ENCODE measurements around the gene MELTF.

Gene MELTF

DNA sequence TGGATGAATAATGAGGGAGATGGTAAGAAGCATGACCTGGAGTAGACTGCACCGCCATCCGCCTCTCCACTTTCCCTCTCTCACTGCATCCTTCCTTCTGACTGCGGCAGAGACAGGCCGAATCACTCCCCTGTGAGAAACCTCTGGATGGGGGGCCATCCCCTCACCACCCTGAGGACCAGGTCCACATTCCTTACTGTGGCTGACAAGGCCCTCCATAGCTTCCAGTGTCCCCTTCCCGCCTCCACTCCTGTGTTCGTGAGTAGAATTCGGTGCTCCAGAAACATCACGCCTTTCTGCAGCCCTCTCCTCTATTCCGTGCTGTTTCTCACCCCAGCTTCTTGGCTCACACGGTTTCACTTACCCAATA, 63.8 kb downstream of the MELTF start:
- no peak for ATAC-seq
- TF ChIP-seq BACH2 (CRISPR knock-in tag; IDR thresholded peaks at IDR 0.05; ENCODE audit: borderline replicate concordance) (no peak), ESRRG (CRISPR knock-in tag; IDR thresholded peaks at IDR 0.05) (no peak), ZNF565 (CRISPR knock-in tag; conservative IDR thresholded peaks at IDR 0.05; ENCODE audit: low read depth) (no peak), TOX (CRISPR knock-in tag; IDR thresholded peaks at IDR 0.05; ENCODE audit: borderline replicate concordance) (no peak), OSR1 (CRISPR knock-in tag; IDR thresholded peaks at IDR 0.05) (no peak), PPARA (CRISPR knock-in tag; IDR thresholded peaks at IDR 0.05; ENCODE audit: borderline replicate concordance) (no peak), GLIS3 (CRISPR knock-in tag; IDR thresholded peaks at IDR 0.05) (no peak), ZC3H10 (CRISPR knock-in tag; IDR thresholded peaks at IDR 0.05) (no peak), SNAI2 (CRISPR knock-in tag; IDR thresholded peaks at IDR 0.05) (no peak), RARB (CRISPR knock-in tag; IDR thresholded peaks at IDR 0.05) (no peak), ZNF70 (CRISPR knock-in tag; IDR thresholded peaks at IDR 0.05) (no peak), CSDC2 (CRISPR knock-in tag; IDR thresholded peaks at IDR 0.05) (no peak), ZFP30 (CRISPR knock-in tag; IDR thresholded peaks at IDR 0.05) (no peak), ISL1 (CRISPR knock-in tag; IDR thresholded peaks at IDR 0.05) (no peak)
- TF ChIP-seq, protein P1, sequence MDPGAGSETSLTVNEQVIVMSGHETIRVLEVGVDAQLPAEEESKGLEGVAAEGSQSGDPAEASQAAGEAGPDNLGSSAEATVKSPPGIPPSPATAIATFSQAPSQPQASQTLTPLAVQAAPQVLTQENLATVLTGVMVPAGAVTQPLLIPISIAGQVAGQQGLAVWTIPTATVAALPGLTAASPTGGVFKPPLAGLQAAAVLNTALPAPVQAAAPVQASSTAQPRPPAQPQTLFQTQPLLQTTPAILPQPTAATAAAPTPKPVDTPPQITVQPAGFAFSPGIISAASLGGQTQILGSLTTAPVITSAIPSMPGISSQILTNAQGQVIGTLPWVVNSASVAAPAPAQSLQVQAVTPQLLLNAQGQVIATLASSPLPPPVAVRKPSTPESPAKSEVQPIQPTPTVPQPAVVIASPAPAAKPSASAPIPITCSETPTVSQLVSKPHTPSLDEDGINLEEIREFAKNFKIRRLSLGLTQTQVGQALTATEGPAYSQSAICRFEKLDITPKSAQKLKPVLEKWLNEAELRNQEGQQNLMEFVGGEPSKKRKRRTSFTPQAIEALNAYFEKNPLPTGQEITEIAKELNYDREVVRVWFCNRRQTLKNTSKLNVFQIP (CRISPR knock-in tag; IDR thresholded peaks at IDR 0.05; ENCODE audit: borderline replicate concordance, low read depth) = no peak
- TF ChIP-seq, protein P2, sequence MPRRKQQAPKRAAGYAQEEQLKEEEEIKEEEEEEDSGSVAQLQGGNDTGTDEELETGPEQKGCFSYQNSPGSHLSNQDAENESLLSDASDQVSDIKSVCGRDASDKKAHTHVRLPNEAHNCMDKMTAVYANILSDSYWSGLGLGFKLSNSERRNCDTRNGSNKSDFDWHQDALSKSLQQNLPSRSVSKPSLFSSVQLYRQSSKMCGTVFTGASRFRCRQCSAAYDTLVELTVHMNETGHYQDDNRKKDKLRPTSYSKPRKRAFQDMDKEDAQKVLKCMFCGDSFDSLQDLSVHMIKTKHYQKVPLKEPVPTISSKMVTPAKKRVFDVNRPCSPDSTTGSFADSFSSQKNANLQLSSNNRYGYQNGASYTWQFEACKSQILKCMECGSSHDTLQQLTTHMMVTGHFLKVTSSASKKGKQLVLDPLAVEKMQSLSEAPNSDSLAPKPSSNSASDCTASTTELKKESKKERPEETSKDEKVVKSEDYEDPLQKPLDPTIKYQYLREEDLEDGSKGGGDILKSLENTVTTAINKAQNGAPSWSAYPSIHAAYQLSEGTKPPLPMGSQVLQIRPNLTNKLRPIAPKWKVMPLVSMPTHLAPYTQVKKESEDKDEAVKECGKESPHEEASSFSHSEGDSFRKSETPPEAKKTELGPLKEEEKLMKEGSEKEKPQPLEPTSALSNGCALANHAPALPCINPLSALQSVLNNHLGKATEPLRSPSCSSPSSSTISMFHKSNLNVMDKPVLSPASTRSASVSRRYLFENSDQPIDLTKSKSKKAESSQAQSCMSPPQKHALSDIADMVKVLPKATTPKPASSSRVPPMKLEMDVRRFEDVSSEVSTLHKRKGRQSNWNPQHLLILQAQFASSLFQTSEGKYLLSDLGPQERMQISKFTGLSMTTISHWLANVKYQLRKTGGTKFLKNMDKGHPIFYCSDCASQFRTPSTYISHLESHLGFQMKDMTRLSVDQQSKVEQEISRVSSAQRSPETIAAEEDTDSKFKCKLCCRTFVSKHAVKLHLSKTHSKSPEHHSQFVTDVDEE (CRISPR knock-in tag; IDR thresholded peaks at IDR 0.05) = no peak
- TF ChIP-seq, protein P3, sequence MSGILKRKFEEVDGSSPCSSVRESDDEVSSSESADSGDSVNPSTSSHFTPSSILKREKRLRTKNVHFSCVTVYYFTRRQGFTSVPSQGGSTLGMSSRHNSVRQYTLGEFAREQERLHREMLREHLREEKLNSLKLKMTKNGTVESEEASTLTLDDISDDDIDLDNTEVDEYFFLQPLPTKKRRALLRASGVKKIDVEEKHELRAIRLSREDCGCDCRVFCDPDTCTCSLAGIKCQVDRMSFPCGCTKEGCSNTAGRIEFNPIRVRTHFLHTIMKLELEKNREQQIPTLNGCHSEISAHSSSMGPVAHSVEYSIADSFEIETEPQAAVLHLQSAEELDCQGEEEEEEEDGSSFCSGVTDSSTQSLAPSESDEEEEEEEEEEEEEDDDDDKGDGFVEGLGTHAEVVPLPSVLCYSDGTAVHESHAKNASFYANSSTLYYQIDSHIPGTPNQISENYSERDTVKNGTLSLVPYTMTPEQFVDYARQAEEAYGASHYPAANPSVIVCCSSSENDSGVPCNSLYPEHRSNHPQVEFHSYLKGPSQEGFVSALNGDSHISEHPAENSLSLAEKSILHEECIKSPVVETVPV (CRISPR knock-in tag; IDR thresholded peaks at IDR 0.05) = no peak

DNA sequence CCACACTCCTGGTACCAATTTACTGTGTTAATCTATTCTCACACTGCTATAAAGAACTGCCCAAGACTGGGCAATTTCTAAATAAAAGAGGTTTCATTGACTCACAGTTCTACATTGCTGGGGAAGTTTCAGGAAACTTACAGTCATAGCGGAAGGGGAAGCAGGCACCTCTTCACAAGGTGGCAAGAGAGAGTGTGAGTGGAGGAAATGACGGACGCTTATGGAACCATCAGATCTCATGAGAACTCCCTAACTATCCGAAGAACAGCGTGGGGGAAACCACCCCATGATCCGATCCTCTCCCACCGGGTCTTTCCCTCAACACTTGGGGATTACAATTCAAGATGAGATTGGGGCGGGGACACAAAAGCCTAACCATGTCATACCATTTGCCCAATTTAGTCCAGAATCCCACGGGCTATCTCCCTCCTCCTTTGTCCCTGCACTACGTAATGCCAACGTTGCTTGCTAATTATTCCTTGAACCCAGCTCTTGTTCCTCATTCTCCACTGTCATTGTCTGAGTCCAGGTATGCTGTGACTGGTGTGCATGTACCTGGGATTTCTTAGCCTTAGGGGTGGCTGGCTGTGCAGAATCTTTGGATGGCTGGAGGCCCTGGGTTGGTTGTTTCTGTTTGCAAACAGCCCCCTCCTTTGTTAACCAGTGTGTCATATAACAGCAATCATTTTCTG, 64.4 kb downstream of the MELTF start:
- TF ChIP-seq, protein P3 (CRISPR knock-in tag; IDR thresholded peaks at IDR 0.05) = no peak
- TF ChIP-seq, protein P4, sequence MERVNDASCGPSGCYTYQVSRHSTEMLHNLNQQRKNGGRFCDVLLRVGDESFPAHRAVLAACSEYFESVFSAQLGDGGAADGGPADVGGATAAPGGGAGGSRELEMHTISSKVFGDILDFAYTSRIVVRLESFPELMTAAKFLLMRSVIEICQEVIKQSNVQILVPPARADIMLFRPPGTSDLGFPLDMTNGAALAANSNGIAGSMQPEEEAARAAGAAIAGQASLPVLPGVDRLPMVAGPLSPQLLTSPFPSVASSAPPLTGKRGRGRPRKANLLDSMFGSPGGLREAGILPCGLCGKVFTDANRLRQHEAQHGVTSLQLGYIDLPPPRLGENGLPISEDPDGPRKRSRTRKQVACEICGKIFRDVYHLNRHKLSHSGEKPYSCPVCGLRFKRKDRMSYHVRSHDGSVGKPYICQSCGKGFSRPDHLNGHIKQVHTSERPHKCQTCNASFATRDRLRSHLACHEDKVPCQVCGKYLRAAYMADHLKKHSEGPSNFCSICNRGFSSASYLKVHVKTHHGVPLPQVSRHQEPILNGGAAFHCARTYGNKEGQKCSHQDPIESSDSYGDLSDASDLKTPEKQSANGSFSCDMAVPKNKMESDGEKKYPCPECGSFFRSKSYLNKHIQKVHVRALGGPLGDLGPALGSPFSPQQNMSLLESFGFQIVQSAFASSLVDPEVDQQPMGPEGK (CRISPR knock-in tag; IDR thresholded peaks at IDR 0.05; ENCODE audit: borderline replicate concordance) = no peak
- TF ChIP-seq ESRRG (CRISPR knock-in tag; IDR thresholded peaks at IDR 0.05) (no peak), ISL1 (CRISPR knock-in tag; IDR thresholded peaks at IDR 0.05) (no peak), SNAI2 (CRISPR knock-in tag; IDR thresholded peaks at IDR 0.05) (no peak), BACH2 (CRISPR knock-in tag; IDR thresholded peaks at IDR 0.05; ENCODE audit: borderline replicate concordance) (no peak), ZNF565 (CRISPR knock-in tag; conservative IDR thresholded peaks at IDR 0.05; ENCODE audit: low read depth) (no peak), CSDC2 (CRISPR knock-in tag; IDR thresholded peaks at IDR 0.05) (no peak), ARNTL (CRISPR knock-in tag; IDR thresholded peaks at IDR 0.05; ENCODE audit: borderline replicate concordance, low read depth) (no peak), RARB (CRISPR knock-in tag; IDR thresholded peaks at IDR 0.05) (no peak), OSR1 (CRISPR knock-in tag; IDR thresholded peaks at IDR 0.05) (no peak), ZNF70 (CRISPR knock-in tag; IDR thresholded peaks at IDR 0.05) (no peak), ZFP3 (CRISPR knock-in tag; IDR thresholded peaks at IDR 0.05) (no peak), TCF4 (CRISPR knock-in tag; IDR thresholded peaks at IDR 0.05; ENCODE audit: borderline replicate concordance) (no peak)
- TF ChIP-seq, protein P2 (CRISPR knock-in tag; IDR thresholded peaks at IDR 0.05) = no peak
- no peak for ATAC-seq
